Measurements from ENCODE around the gene EHMT2. TPM values are rescaled to one million over a fixed set of nuclear protein-coding genes. Genes with fewer than 3 reads are reported as not detected.

Gene EHMT2
- total and polyA plus RNA-seq, 2 of the 8 experiments (the other 6 are each of a cell fraction or from before 2014, with no cell fraction given): 125 to 177 TPM

- Histone ChIP-seq H4K8ac (ENCODE audit: extremely low read depth, insufficient read depth, low read length) (peak overlapping the region; percentile 54; the same call in 1 of the 2 replicates), H2BK20ac (ENCODE audit: low read length) (no peak overlapping the region), H3K56ac (replicated peaks; ENCODE audit: insufficient read length, low read depth, low read length) (no peak overlapping the region), H2BK12ac (ENCODE audit: low read depth, low read length) (no peak overlapping the region), H4K5ac (ENCODE audit: insufficient read length, low read depth, low read length) (no peak overlapping the region), H3K4me1 (replicated peaks in 1 of 4; ENCODE audit: control insufficient read depth in 3 of 4, insufficient read depth in 4 of 4, low read length in 3 of 4) (peaks cover 0 to 12% (median 8%) of the 10 kb centered on the region in 4 experiments; a peak in 4 of 7 replicates), H2AFZ (ENCODE audit: low read length) (0 out of 2 replicates have a peak overlapping the region, but pooled peaks have one; percentile 3), H3K27ac (ENCODE audit: low read depth, low read length) (no peak overlapping the region), H3K36me3 (ENCODE audit: control insufficient read depth in 2 of 4, insufficient read depth in 4 of 4, low read length in 3 of 4) (no peaks in the 10 kb centered on the region), H2BK15ac (ENCODE audit: low read length) (peak overlapping the region; percentile 25), H3K14ac (ENCODE audit: insufficient read length) (no peak overlapping the region), H3K9me3 (ENCODE audit: insufficient read depth in 2 of 2, low read depth in 1 of 2, low read length in 1 of 2) (no peaks in the 10 kb centered on the region), H2AK5ac (ENCODE audit: low read depth, low read length) (no peak overlapping the region), H3K79me1 (ENCODE audit: low read depth, low read length) (no peaks in the 10 kb centered on the region), H3K27me3 (replicated peaks in 1 of 4; ENCODE audit: control insufficient read depth in 3 of 4, extremely low read depth in 1 of 4, insufficient read depth in 3 of 4, low read length in 3 of 4) (no peaks in the 10 kb centered on the region), H3K9ac (replicated peaks in 1 of 4; ENCODE audit: extremely low read depth in 1 of 4, low read depth in 3 of 4, low read length in 3 of 4) (no peak overlapping the region), H2BK120ac (replicated peaks; ENCODE audit: low read depth, low read length) (no peak overlapping the region), H2BK5ac (ENCODE audit: low read depth, low read length) (peak overlapping the region; percentile 72; the same call in 1 of the 2 replicates), H3K18ac (ENCODE audit: extremely low read depth, low read length) (peak overlapping the region; percentile 34), H3K4me2 (ENCODE audit: insufficient read depth in 1 of 2, low read depth in 2 of 2, low read length in 2 of 2) (no peak overlapping the region; a peak in 1 of 4 replicates), H3K23me2 (ENCODE audit: low read depth, low read length) (no peaks in the 10 kb centered on the region; the same call in 1 of the 2 replicates), H3K79me2 (ENCODE audit: control insufficient read depth in 1 of 2, insufficient read depth in 2 of 2, low read length in 2 of 2) (no peaks in the 10 kb centered on the region), H3K4ac (replicated peaks; ENCODE audit: insufficient read length, low read depth, low read length) (no peak overlapping the region), H4K20me1 (replicated peaks in 1 of 2; ENCODE audit: control insufficient read depth in 1 of 2, insufficient read depth in 2 of 2, low read length in 2 of 2) (no peaks in the 10 kb centered on the region), H3K23ac (ENCODE audit: insufficient read length) (no peak overlapping the region), H4K91ac (replicated peaks; ENCODE audit: insufficient read length, low read length) (no peak overlapping the region), H3K4me3 (ENCODE audit: extremely low read depth in 1 of 4, insufficient read depth in 2 of 4, low read depth in 3 of 4, low read length in 4 of 4) (no peak overlapping the region)
- ChIA-PET POLR2A (ENCODE audit: partially characterized antibody) (interaction anchor here (0.7 to 2.3 kb wide), 7 partner anchors 8 to 56 kb away, joined by 3 to 8 read pairs (median 4); partner anchors contain the start of genes HSPA1A, HSPA1B, HSPA1L and NEU1), CTCF (ENCODE audit: partially characterized antibody) (interaction anchor here (0.5 to 5.8 kb wide), 10 partner anchors 10 to 181 kb away, joined by 3 to 25 read pairs (median 4); partner anchors contain the start of gene EHMT2)
- no peak for FAIRE-seq
- DNase-seq (ENCODE audit: low read depth in 1 of 2, low spot score in 2 of 2): no peak
- 78% methylated on average over 9 of the region's 9 CpGs; no CpG with 5 or more reads in 1 of the 2 experiments for WGBS, 2 experiments (ENCODE audit: extremely low coverage in 1 of 2, insufficient coverage in 1 of 2, insufficient read length in 1 of 2, insufficient replicate concordance in 2 of 2, low coverage in 1 of 2, low lambda C conversion rate in 2 of 2, missing lambda C conversion rate in 1 of 2)
- TF ChIP-seq NRF1 (IDR thresholded peaks at IDR 0.05; ENCODE audit: low read depth, low read length) (no peak), TBP (IDR thresholded peaks at IDR 0.05; ENCODE audit: low read depth, low read length) (no peak), TAF7 (optimal IDR thresholded peaks at IDR 0.05; ENCODE audit: borderline replicate concordance, low read depth, low read length) (no peak), JUN (IDR thresholded peaks at IDR 0.05; ENCODE audit: low read depth, low read length) (no peak), MAX (IDR thresholded peaks at IDR 0.05) (no peak), CBX8 (IDR thresholded peaks at IDR 0.05; ENCODE audit: borderline replicate concordance, low read depth, low read length) (no peak), SIX5 (IDR thresholded peaks at IDR 0.05; ENCODE audit: low read depth, low read length) (no peak), RNF2 (IDR thresholded peaks at IDR 0.05; ENCODE audit: borderline replicate concordance, low read depth, low read length, missing control alignments, poor library complexity, severe bottlenecking) (no peak), SP2 (IDR thresholded peaks at IDR 0.05; ENCODE audit: low read length) (no peak), ZNF274 (IDR thresholded peaks at IDR 0.05; ENCODE audit: borderline replicate concordance, extremely low read depth, low read length) (no peak), EP300 (IDR thresholded peaks at IDR 0.05; ENCODE audit: borderline replicate concordance in 1 of 2, low read depth in 2 of 2, low read length in 2 of 2) (no peak), GABPA (IDR thresholded peaks at IDR 0.05; ENCODE audit: borderline replicate concordance, insufficient read depth, low read length) (no peak)
Measured at GRCh38 chr6:31871046-31871659, 26.3 kb downstream of the EHMT2 start.

Measured in H1 (cell line).